Chondrocyte (in vitro differentiated cells): ENCODE results near the gene SULT1C3. TPM values are rescaled to one million over a fixed set of nuclear protein-coding genes. Genes with fewer than 3 reads are reported as not detected.
"Not testable (repeated sequence)": the region's sequence is repeated elsewhere in the genome, so short reads cannot be mapped to it uniquely, and the experiment has no call there.

Experiments
- DNase-seq: peaks from one replicate; pipeline ENCODE4 v3.0.0; 2021; ENCODE audit warnings: mixed read lengths, low spot score
- H3K27ac Mint-ChIP-seq: one replicate; pipeline ENCODE4 v1.8.0; 2021; ENCODE audit warnings: mild to moderate bottlenecking, moderate library complexity, mixed read lengths; ENCODE audit not compliant: unreplicated experiment
- H3K27me3 Mint-ChIP-seq: 2 replicates; pipeline ENCODE4 v1.8.0; 2021; ENCODE audit warnings: low read depth, mixed read lengths
- H3K36me3 Mint-ChIP-seq: 2 replicates; pipeline ENCODE4 v1.8.0; 2021; ENCODE audit warnings: low read depth, mixed read lengths
- H3K4me1 Mint-ChIP-seq: 2 replicates; pipeline ENCODE4 v1.8.0; 2021; ENCODE audit warnings: low read depth, mild to moderate bottlenecking, mixed read lengths
- H3K4me3 Mint-ChIP-seq: one replicate; pipeline ENCODE4 v1.8.0; 2021; ENCODE audit warnings: mild to moderate bottlenecking, moderate library complexity, mixed read lengths; ENCODE audit not compliant: unreplicated experiment
- H3K9me3 Mint-ChIP-seq: 2 replicates; pipeline ENCODE4 v1.8.0; 2021; ENCODE audit warnings: low read depth, mixed read lengths
- total RNA-seq: library from RNA; stranded (reverse); gene quantifications from 3 replicates; pipeline ENCODE4 v1.2.1, GENCODE V29; 2021
- TF ChIP-seq, protein P1 (sequence below): fragments of 200-600 bp; sonication (generic); IDR thresholded peaks from 2 replicates; pipeline ENCODE4 v1.5.0; 2021; ENCODE audit warnings: antibody characterized with exemption, mild to moderate bottlenecking, moderate library complexity

Gene SULT1C3
- total RNA-seq, 1 donor from 2014 or later = not detected

DNA sequence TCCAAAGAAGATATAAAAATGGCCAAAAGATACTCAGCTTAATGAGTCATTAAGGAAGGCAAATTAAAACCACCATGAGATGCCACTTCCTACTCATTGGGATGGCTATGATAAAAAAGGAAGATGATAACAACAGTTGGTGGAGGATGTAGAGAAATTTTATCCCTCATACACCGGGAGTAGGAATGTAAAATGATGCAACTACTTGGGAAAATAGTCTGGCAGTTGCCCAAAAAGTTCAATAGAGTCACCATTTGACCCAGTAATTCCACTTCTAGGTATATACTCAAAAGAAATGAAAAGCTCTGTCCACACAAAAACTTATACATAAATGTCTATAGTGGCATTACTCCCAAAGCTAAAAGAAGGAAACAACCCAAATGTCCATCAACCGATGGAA is 38.9 kb downstream of the SULT1C3 start:
- peaks cover 3% of the 10 kb centered on the region for H3K36me3 Mint-ChIP-seq
- H3K4me3 Mint-ChIP-seq = no peak overlapping the region
- no peak for DNase-seq
- no peaks in the 10 kb centered on the region for H3K9me3 Mint-ChIP-seq
- H3K4me1 Mint-ChIP-seq = peaks cover 5% of the 10 kb centered on the region
- TF ChIP-seq, protein P1, sequence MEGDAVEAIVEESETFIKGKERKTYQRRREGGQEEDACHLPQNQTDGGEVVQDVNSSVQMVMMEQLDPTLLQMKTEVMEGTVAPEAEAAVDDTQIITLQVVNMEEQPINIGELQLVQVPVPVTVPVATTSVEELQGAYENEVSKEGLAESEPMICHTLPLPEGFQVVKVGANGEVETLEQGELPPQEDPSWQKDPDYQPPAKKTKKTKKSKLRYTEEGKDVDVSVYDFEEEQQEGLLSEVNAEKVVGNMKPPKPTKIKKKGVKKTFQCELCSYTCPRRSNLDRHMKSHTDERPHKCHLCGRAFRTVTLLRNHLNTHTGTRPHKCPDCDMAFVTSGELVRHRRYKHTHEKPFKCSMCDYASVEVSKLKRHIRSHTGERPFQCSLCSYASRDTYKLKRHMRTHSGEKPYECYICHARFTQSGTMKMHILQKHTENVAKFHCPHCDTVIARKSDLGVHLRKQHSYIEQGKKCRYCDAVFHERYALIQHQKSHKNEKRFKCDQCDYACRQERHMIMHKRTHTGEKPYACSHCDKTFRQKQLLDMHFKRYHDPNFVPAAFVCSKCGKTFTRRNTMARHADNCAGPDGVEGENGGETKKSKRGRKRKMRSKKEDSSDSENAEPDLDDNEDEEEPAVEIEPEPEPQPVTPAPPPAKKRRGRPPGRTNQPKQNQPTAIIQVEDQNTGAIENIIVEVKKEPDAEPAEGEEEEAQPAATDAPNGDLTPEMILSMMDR = no peak
- peaks cover 4% of the 10 kb centered on the region for H3K27me3 Mint-ChIP-seq
- no peak overlapping the region for H3K27ac Mint-ChIP-seq

DNA sequence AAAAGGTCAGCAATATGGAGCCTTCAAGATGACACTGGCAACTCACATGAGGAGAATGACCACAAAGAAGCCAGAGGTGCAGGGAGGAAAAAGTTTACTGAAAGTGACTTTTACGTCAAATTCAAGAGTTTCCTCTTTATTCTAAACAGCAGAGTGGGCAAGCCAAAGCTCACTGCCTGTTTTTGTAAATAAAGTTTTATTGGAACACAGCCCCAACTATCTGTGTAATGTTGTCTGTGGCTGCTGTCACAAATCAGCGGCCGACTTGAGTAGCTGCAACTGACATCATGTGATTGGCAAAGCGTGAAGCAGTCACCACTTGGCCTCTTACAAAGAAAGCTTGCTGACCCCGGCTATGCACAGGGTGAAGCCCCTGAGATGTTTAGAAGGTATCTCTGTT is 39.7 kb downstream of the SULT1C3 start:
- H3K4me1 Mint-ChIP-seq = peaks cover 5% of the 10 kb centered on the region
- peaks cover 3% of the 10 kb centered on the region for H3K36me3 Mint-ChIP-seq
- DNase-seq = no peak
- no peak overlapping the region for H3K27ac Mint-ChIP-seq
- TF ChIP-seq, protein P1 = no peak
- H3K9me3 Mint-ChIP-seq = no peaks in the 10 kb centered on the region
- no peak overlapping the region for H3K4me3 Mint-ChIP-seq
- peaks cover 4% of the 10 kb centered on the region for H3K27me3 Mint-ChIP-seq

DNA sequence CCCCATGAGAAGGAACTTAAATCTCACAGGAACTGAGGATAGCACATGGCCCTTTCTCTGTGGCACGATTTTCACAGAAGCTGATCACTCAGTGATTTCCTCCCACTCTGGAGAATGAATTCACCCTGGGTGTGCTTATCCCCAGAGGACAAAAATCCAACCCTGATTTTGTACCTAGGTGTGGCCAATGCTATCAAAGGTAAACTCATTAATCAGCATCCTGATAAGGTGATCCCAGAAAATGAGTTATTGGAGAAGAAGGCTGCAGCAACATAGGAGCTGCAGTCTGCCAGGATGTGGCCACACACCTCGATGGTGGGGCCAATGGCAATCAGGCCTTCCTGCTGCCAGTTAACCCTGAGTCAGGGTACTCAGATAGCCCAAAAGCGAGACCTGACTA is 40.7 kb downstream of the SULT1C3 start:
- Mint-ChIP-seq H3K4me1 (peaks cover 5% of the 10 kb centered on the region), H3K9me3 (no peaks in the 10 kb centered on the region), H3K27ac (no peak overlapping the region), H3K4me3 (no peak overlapping the region), H3K27me3 (peaks cover 4% of the 10 kb centered on the region), H3K36me3 (peaks cover 3% of the 10 kb centered on the region)
- TF ChIP-seq, protein P1 = no peak
- no peak for DNase-seq

DNA sequence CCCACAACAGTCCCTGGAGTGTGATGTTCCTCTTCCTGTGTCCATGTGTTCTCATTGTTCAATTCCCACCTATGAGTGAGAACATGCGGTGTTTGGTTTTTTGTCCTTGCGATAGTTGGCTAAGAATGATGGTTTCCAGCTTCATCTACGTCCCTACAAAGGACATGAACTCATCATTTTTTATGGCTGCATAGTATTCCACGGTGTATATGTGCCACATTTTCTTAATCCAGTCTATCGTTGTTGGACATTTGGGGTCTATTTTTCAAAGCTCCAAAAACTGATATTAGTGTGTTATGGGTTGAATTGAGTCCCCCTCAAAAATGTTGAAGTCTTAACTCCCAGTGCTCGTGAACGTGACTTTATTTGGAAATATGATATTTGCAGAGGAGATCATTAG is 44.8 kb downstream of the SULT1C3 start:
- not testable (repeated sequence) for H3K27ac Mint-ChIP-seq, DNase-seq, H3K36me3 Mint-ChIP-seq, H3K9me3 Mint-ChIP-seq, H3K4me3 Mint-ChIP-seq, H3K27me3 Mint-ChIP-seq
- H3K4me1 Mint-ChIP-seq = peaks cover 15% of the 10 kb centered on the region

DNA sequence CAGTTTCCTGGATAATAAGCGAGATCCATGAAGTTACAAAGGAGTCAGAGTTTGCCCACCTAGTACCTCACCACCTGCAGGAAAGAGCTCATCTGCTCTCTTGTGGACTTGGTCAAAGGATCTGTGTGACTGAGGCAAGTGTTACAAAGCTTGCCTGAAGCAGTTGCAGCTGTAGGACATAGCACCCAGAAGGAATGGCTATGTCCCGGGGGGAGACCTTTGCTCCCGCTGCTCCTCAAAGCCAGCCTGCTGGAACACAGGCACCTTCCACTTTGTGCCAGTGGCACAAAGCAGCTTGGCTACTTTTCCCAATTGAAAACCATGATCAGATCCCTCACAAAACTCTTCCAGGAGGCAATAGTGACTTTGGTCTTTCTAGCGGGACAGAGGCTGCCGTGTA is 45.8 kb downstream of the SULT1C3 start:
- no peaks in the 10 kb centered on the region for H3K36me3 Mint-ChIP-seq
- peaks cover 15% of the 10 kb centered on the region for H3K4me1 Mint-ChIP-seq
- DNase-seq = no peak
- H3K27me3 Mint-ChIP-seq = no peaks in the 10 kb centered on the region
- no peak overlapping the region for H3K27ac Mint-ChIP-seq
- no peak overlapping the region for H3K4me3 Mint-ChIP-seq
- TF ChIP-seq, protein P1 = no peak
- no peaks in the 10 kb centered on the region for H3K9me3 Mint-ChIP-seq

DNA sequence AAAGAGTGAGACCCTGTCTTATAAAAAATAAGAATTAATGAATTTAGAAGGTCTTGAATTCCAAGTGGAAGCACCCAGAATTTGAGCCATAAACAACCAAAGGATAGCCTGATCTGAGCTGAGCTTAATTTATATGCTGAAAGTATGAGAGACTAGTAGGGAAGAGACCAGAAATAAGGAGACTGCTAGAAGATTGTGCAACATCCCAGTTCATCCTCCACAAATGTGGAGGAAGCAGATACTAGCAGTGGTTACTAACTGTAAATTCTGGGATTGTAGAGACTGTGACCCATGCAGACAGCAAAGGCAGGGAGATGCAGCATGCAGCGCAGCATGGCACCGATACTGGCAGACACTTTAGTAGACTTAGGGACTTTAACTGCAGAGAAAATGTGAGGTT is 47.4 kb downstream of the SULT1C3 start:
- no peaks in the 10 kb centered on the region for H3K27me3 Mint-ChIP-seq
- H3K9me3 Mint-ChIP-seq = no peaks in the 10 kb centered on the region
- no peak overlapping the region for H3K27ac Mint-ChIP-seq
- TF ChIP-seq, protein P1 = no peak
- H3K4me1 Mint-ChIP-seq = peaks cover 15% of the 10 kb centered on the region
- no peaks in the 10 kb centered on the region for H3K36me3 Mint-ChIP-seq
- no peak overlapping the region for H3K4me3 Mint-ChIP-seq
- DNase-seq = no peak
